HG02610 (cell line): ENCODE data around the gene CDK2.

Experiments used
- ATAC-seq: cut with Tn5 transposase; IDR thresholded peaks from one replicate; pipeline ENCODE4 v1.9.1; 2021; ENCODE audit warnings: mild to moderate bottlenecking, moderate library complexity; ENCODE audit not compliant: unreplicated experiment

The CDK2 gene

GRCh38 chr12:55937981-55938380 is 28.6 kb upstream of the CDK2 start:
- no peak for ATAC-seq

- ATAC-seq, result no peak
These were observed 27.7 kb upstream of the CDK2 start for GRCh38 chr12:55938826-55939501.

GRCh38 chr12:55940065-55940732 is 26.4 kb upstream of the CDK2 start:
- peak; percentile 97 for ATAC-seq

- no peak for ATAC-seq
These were observed 24.6 kb upstream of the CDK2 start for GRCh38 chr12:55942055-55942454.

- ATAC-seq, result no peak
These were observed 24.0 kb upstream of the CDK2 start for GRCh38 chr12:55942577-55943136.

- ATAC-seq, result no peak
These were observed 20.1 kb upstream of the CDK2 start for GRCh38 chr12:55946553-55946952.

- no peak for ATAC-seq
These were observed 11.3 kb upstream of the CDK2 start for GRCh38 chr12:55955344-55955743.

- no peak for ATAC-seq
These were observed 10.7 kb upstream of the CDK2 start for GRCh38 chr12:55955800-55956508.

- ATAC-seq, result no peak
These were observed 9.3 kb upstream of the CDK2 start for GRCh38 chr12:55957106-55957859.

- no peak for ATAC-seq
These were observed 2.9 kb upstream of the CDK2 start for GRCh38 chr12:55963760-55964159.

GRCh38 chr12:55965240-55965639 is 1.4 kb upstream of the CDK2 start:
- ATAC-seq, result no peak

GRCh38 chr12:55965941-55966407 is 656 bp upstream of the CDK2 start, which contains the start of gene PMEL:
Gene PMEL (minus strand): TSS chr12:55966042. CDS start chr12:55966011, 31 bp downstream.
- ATAC-seq, result no peak

GRCh38 chr12:55969356-55969755 is 2.7 kb downstream of the CDK2 start:
- ATAC-seq, result no peak

GRCh38 chr12:55970775-55971174 is 4.1 kb downstream of the CDK2 start:
- no peak for ATAC-seq

- no peak for ATAC-seq
These were observed 5.4 kb downstream of the CDK2 start for GRCh38 chr12:55972042-55972441.

GRCh38 chr12:55972456-55972855 is 5.8 kb downstream of the CDK2 start:
- no peak for ATAC-seq

- no peak for ATAC-seq
These were observed 6.4 kb downstream of the CDK2 start for GRCh38 chr12:55972911-55973598.

GRCh38 chr12:55973599-55974307 is 7.1 kb downstream of the CDK2 start, which contains the start of gene RAB5B:
Gene RAB5B (plus strand): TSS chr12:55974078. CDS start chr12:55986961, 12,883 bp downstream.
- peak; percentile 94 for ATAC-seq

GRCh38 chr12:55974308-55974730 is 7.7 kb downstream of the CDK2 start:
- peak; percentile 11 for ATAC-seq
